ENCODE data around the gene APOA5.
"Not testable (repeated sequence)": the region's sequence is repeated elsewhere in the genome, so short reads cannot be mapped to it uniquely, and the experiment has no call there.

The APOA5 gene, protein sequence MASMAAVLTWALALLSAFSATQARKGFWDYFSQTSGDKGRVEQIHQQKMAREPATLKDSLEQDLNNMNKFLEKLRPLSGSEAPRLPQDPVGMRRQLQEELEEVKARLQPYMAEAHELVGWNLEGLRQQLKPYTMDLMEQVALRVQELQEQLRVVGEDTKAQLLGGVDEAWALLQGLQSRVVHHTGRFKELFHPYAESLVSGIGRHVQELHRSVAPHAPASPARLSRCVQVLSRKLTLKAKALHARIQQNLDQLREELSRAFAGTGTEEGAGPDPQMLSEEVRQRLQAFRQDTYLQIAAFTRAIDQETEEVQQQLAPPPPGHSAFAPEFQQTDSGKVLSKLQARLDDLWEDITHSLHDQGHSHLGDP

DNA sequence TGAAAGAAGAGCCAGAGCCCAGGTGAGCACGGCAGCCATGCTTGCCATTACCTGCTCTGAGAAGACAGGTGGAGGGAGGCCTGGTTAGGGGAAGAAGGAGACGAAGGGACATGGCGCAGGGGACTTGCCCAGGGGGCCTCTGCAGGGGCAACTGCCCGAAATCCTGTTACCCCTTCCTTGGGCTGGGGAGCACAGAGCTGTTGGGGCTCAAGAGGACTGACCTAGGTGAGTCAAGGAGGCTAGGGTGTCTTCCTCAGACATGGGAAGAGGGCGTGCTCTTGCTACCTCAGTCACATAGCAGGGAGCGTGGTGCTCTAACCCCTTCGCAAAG, at the start of gene APOA5:
Gene APOA5 (minus strand): TSS at position 67 of the 331 bp plus-strand sequence. CDS start 19 bp downstream, at position 48.
- no peak for DNase-seq (ENCODE audit: low read depth in 2 of 2)

DNA sequence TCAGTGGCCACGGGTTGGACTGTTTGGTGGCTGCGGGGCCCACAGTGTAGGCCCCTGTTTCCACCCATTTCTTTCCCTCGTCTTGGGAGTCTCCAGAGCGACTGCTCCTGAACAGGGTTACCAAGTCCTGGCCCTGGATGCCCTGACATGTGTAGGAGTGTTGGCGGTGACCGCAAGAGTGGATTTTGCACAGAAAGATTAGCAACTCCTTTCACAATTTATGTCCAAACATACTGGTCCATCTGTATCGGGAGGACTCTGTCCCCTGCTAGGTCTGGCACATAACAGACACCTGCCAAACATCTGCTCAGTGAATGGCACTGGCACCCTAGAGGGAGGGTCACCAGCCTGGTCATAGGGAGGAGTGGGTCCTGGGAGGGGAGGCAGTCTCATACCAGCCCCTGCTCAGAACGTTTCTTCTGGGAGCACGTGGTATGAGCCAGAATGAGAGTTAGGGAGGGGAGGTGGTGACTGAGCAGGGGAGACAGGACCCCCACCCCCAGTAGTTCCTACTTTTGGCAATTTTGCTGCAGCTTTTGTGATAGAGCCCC, 49.1 kb upstream of the APOA5 start:
- DNase-seq (ENCODE audit: low read depth in 2 of 2): no peak

- no peak for DNase-seq (ENCODE audit: low read depth in 2 of 2)
Measured at GRCh38 chr11:116840224-116840745, 48.6 kb upstream of the APOA5 start.

DNA sequence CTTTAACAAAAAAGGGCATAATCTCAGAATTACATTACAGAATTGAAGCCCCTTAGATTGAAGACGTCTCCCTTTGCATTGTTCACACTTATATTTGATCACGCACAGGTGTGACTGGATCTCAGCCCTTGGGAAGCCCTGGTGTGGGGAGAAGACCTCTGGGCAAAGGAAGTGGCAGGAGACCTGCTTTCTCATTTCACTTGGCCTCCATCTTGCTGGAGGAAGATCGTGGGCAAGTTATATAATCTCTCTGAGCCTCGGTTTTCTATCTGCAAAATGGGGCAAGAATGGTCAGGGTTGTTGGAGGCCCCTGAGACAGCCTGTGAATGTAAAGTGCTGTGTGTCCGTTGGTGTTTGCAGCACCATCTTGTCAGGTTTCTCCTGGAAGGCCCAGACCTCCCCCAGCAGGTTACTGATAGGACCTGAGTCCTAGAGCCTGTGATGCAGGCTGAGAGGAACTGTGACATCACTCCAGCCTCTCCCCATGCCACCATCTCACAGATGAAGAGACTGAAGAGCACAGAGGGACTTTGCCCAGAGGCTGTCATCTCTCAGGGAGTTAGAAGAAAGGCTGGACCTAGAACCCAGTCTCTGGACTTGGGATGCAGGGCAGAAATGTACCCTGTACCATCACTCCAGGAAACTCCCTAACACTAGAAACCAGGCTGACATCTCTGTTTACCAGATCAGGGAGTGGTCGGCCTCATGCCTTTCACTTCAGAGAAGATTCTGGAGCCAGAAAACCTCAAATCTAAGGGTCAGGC, 46.8 kb upstream of the APOA5 start:
- DNase-seq (ENCODE audit: low read depth in 2 of 2): no peak

DNA sequence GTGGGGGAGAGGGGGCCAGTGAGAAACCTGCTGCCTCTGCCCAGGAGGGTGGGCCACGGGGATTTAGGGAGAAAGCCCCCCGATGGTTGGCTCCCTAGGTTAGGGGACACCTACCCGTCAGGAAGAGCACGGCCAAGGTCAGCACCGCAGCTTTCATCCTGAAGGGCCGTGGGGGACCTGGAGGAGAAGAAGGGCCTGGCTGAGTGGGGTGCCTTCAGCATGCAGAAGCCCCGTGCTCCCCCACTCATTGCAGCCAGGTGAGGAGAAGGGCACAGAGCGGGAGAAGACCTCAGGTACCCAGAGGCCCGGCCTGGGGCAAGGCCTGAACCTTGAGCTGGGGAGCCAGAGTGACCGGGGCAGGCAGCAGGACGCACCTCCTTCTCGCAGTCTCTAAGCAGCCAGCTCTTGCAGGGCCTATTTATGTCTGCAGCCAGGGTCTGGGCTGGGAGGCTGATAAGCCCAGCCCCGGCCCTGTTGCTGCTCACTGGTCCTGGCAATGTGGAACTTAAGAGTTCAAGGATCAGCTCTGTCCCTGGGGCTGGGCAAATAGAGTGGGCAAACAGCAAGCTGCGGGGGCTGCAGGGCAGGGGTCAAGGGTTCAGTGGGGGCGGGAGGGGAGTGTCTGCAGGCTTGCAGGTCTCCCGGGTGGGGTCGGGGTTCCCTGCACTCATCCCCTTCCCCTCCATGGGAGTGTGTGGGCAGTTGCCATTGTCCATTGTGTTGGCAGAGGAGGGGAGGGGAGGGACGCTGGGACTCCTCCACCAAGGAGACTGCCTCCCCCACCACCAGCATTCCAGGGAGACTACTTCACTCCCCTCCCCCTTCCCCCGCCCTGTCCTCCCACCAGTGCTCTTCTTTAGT, 45.8 kb upstream of the APOA5 start, which contains the start of gene APOA1:
Gene APOA1 (minus strand): TSS at position 392 of the 861 bp plus-strand sequence. CDS start 235 bp downstream, at position 157.
- no peak for DNase-seq (ENCODE audit: low read depth in 2 of 2)

DNA sequence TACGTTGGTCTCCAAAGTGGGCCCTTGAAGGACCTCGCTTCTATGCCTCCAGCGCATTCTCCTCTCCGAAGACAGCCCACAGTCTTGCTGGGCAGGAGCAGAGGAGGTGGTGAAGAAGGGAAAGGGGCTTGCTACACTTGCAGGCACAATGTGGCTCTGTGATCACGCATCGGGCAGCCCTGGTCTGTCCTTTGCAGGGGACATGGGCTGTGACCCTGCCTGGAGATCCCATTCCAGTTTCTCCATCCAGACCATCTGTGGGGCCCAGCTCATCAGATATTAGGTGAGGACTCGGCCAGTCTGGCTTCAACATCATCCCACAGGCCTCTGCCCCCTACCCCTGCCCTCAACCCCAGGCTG, 44.9 kb upstream of the APOA5 start:
- DNase-seq (ENCODE audit: low read depth in 2 of 2): no peak

GRCh38 chr11:116835791-116836631, 44.3 kb upstream of the APOA5 start:
- peak; percentile 87 for DNase-seq (ENCODE audit: low read depth in 2 of 2)

DNA sequence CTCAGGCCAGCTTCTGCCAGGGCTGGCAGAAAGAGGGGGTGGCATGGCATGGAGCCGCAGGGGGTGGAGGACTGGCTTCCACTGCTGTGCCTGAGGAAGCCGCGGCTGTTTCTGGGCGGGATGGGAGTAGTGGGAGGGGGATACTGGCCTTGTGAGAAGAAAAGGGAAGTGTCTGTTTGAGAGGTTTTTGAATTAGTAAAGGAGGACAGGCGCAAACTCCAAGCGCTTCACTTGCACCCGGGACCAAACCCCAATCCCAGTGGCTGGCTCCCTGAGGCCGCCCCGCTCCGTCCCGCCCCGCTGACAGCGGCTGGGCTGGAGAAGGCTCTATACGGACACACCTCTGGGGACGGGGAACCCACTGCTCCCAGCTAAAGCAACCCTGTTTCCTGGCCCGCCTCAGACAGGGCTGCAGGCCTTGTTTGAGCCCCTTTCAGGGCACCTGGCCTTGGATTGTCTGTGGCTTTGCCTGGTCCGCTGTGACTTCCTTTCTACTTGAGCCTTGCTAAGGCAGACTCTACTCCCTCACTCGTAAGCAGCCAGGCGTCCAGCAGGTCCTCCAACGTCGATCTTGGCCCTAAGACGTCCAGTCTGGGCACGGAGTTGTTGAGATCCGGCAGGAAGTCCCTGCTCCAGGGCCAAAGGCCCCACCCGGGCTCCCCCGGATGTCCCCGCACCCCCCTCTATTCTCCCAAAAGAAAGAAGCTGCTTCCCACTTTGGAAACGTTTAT, 43.5 kb upstream of the APOA5 start:
- no peak for DNase-seq (ENCODE audit: low read depth in 2 of 2)

GRCh38 chr11:116834535-116835041, 42.9 kb upstream of the APOA5 start:
- not testable (repeated sequence) for DNase-seq (ENCODE audit: low read depth in 2 of 2)

- DNase-seq (ENCODE audit: low read depth in 2 of 2): no peak
Measured at GRCh38 chr11:116833816-116834534, 42.3 kb upstream of the APOA5 start.

- no peak for DNase-seq (ENCODE audit: low read depth in 2 of 2)
Measured at GRCh38 chr11:116833491-116833815, 41.8 kb upstream of the APOA5 start.

DNA sequence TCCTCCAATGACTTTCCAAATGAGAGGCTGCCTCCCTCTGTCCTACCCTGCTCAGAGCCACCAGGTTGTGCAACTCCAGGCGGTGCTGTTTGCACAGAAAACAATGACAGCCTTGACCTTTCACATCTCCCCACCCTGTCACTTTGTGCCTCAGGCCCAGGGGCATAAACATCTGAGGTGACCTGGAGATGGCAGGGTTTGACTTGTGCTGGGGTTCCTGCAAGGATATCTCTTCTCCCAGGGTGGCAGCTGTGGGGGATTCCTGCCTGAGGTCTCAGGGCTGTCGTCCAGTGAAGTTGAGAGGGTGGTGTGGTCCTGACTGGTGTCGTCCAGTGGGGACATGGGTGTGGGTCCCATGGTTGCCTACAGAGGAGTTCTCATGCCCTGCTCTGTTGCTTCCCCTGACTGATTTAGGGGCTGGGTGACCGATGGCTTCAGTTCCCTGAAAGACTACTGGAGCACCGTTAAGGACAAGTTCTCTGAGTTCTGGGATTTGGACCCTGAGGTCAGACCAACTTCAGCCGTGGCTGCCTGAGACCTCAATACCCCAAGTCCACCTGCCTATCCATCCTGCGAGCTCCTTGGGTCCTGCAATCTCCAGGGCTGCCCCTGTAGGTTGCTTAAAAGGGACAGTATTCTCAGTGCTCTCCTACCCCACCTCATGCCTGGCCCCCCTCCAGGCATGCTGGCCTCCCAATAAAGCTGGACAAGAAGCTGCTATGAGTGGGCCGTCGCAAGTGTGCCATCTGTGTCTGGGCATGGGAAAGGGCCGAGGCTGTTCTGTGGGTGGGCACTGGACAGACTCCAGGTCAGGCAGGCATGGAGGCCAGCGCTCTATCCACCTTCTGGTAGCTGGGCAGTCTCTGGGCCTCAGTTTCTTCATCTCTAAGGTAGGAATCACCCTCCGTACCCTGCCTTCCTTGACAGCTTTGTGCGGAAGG, 40.9 kb upstream of the APOA5 start:
- no peak for DNase-seq (ENCODE audit: low read depth in 2 of 2)

DNA sequence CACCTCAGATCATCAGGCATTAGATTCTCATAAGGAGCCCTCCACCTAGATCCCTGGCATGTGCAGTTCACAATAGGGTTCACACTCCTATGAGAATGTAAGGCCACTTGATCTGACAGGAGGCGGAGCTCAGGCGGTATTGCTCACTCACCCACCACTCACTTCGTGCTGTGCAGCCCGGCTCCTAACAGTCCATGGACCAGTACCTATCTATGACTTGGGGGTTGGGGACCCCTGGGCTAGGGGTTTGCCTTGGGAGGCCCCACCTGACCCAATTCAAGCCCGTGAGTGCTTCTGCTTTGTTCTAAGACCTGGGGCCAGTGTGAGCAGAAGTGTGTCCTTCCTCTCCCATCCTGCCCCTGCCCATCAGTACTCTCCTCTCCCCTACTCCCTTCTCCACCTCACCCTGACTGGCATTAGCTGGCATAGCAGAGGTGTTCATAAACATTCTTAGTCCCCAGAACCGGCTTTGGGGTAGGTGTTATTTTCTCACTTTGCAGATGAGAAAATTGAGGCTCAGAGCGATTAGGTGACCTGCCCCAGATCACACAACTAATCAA, 40.2 kb upstream of the APOA5 start:
- DNase-seq (ENCODE audit: low read depth in 2 of 2): no peak

- DNase-seq (ENCODE audit: low read depth in 2 of 2): no peak
Measured at GRCh38 chr11:116830184-116830912, 38.7 kb upstream of the APOA5 start.

DNA sequence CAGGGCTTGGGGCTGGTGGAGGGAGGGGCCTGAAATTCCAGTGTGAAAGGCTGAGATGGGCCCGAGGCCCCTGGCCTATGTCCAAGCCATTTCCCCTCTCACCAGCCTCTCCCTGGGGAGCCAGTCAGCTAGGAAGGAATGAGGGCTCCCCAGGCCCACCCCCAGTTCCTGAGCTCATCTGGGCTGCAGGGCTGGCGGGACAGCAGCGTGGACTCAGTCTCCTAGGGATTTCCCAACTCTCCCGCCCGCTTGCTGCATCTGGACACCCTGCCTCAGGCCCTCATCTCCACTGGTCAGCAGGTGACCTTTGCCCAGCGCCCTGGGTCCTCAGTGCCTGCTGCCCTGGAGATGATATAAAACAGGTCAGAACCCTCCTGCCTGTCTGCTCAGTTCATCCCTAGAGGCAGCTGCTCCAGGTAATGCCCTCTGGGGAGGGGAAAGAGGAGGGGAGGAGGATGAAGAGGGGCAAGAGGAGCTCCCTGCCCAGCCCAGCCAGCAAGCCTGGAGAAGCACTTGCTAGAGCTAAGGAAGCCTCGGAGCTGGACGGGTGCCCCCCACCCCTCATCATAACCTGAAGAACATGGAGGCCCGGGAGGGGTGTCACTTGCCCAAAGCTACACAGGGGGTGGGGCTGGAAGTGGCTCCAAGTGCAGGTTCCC, 38.0 kb upstream of the APOA5 start, which contains the start of gene APOC3:
Gene APOC3 (plus strand): TSS at position 383 of the 659 bp plus-strand sequence. CDS start 676 bp downstream, outside the sequence.
- peak; percentile 17 to 24 for DNase-seq (ENCODE audit: low read depth in 2 of 2)

Data from fibroblast of skin of left biceps (primary cell).